GM12878 (cell line): Measurements from ENCODE around the gene USP31. TPM values are rescaled to one million over a fixed set of nuclear protein-coding genes. Genes with fewer than 3 reads are reported as not detected.

Experiments
- ATAC-seq: fragments of 200-7000 bp; cut with Tn5 transposase; 3 replicates; pipeline ENCODE4 v1.9.1; 2020; ENCODE audit warnings: mild to moderate bottlenecking, moderate library complexity
- BruUV-seq: library from RNA; stranded (reverse); fragments of 400-500 nt; replicated peaks from 2 replicates; lab custom pipeline; 2021; lab: Mats Ljungman, UMichigan
- CTCF ChIA-PET: fragments of 300-600 bp; sonication (Branson Sonifier 250); formaldehyde crosslinking; extraction: SDS; loops from one replicate; lab custom pipeline; 2021; ENCODE audit warnings: inconsistent platforms; lab: Yijun Ruan, JAX
- POLR2A ChIA-PET: fragments of 350-600 bp; formaldehyde crosslinking; extraction: SDS; loops from one replicate; lab custom pipeline; 2021; ENCODE audit warnings: inconsistent platforms; lab: Charles Lee
- RAD21 ChIA-PET: fragments of 300-600 bp; sonication (Branson Sonifier 250); formaldehyde crosslinking; loops from one replicate; lab custom pipeline; 2023; ENCODE audit warnings: antibody characterized with exemption; ENCODE audit not compliant: unreplicated experiment; lab: Charles Lee
- SMC1A ChIA-PET: fragments of 300-600 bp; sonication (Branson Sonifier 250); formaldehyde crosslinking; loops from one replicate; lab custom pipeline; 2023; ENCODE audit not compliant: unreplicated experiment, uncharacterized antibody; lab: Charles Lee
- DNase-seq: peaks from one replicate; pipeline ENCODE4 v3.0.0-alpha.2; 2011; ENCODE audit warnings: low read depth, low spot score
- FAIRE-seq: peaks from 3 replicates; lab custom pipeline; 2011; peaks lifted over from hg19 to GRCh38; lab: Jason Lieb, UNC
- H2AFZ ChIP-seq: 2 replicates; pipeline ENCODE4 v1.6.0; 2011; ENCODE audit warnings: low read depth, low read length, control low read depth; ENCODE audit not compliant: control insufficient read depth
- H3K27ac ChIP-seq: 2 replicates; pipeline ENCODE4 v1.5.1; 2011; ENCODE audit warnings: control low read depth; ENCODE audit not compliant: control insufficient read depth, insufficient read depth
- H3K27me3 ChIP-seq, 2 experiments: replicated peaks in 1 of 2; 2 replicates each; pipeline versions ENCODE4 v1.6.0 to v1.6.1; 2011; ENCODE audit warnings: low read length in 1 of 2; ENCODE audit not compliant: control insufficient read depth in 2 of 2, insufficient read depth in 2 of 2
- H3K36me3 ChIP-seq, 2 experiments: 2 replicates each; pipeline ENCODE4 v1.5.1; 2011; ENCODE audit warnings: low read length in 1 of 2; ENCODE audit not compliant: control insufficient read depth in 2 of 2, insufficient read depth in 2 of 2
- H3K4me1 ChIP-seq: 2 replicates; pipeline ENCODE4 v1.6.1; 2011; ENCODE audit warnings: mild to moderate bottlenecking, low read length, moderate library complexity, mixed read lengths; ENCODE audit not compliant: control insufficient read depth, insufficient read depth
- H3K4me2 ChIP-seq: 2 replicates; pipeline ENCODE4 v1.6.0; 2011; ENCODE audit warnings: control low read depth; ENCODE audit not compliant: control insufficient read depth, insufficient read depth
- H3K4me3 ChIP-seq: fragments of 200-600 bp; sonication (generic); 2 replicates; pipeline ENCODE4 v1.5.1; 2016
- H3K79me2 ChIP-seq: 2 replicates; pipeline ENCODE4 v1.6.0; 2011; ENCODE audit warnings: low read length; ENCODE audit not compliant: control insufficient read depth, insufficient read depth
- H3K9ac ChIP-seq: 2 replicates; pipeline ENCODE4 v1.8.0; 2011; ENCODE audit warnings: low read length, control low read depth, mixed read lengths; ENCODE audit not compliant: control insufficient read depth, insufficient read depth
- H3K9me3 ChIP-seq: replicated peaks from 3 replicates; pipeline ENCODE4 v1.5.1; 2011; ENCODE audit warnings: mild to moderate bottlenecking, low read length; ENCODE audit not compliant: control insufficient read depth, insufficient read depth
- H4K20me1 ChIP-seq: 2 replicates; pipeline ENCODE4 v1.6.0; 2011; ENCODE audit not compliant: control insufficient read depth, insufficient read depth
- BCLAF1 ChIP-seq: fragments of 450-650 bp; IDR thresholded peaks from 2 replicates; pipeline ENCODE4 v1.6.1; 2017; ENCODE audit warnings: antibody characterized with exemption, mild to moderate bottlenecking, moderate library complexity
- CEBPB ChIP-seq, 2 experiments: fragments of 150-350 bp in 1 of 2; IDR thresholded peaks; 2 replicates each; pipeline ENCODE4 v1.6.1; 2012 to 2014; ENCODE audit warnings: low read depth in 2 of 2, low read length in 2 of 2, borderline replicate concordance in 1 of 2, inconsistent platforms in 1 of 2
- EP300 ChIP-seq, 2 experiments: fragments of 150-350 bp in 1 of 2; IDR thresholded peaks; 2 replicates each; pipeline ENCODE4 v1.6.1; 2011 to 2012; ENCODE audit warnings: low read depth in 2 of 2, low read length in 2 of 2, borderline replicate concordance in 1 of 2, improper control_type of control experiment in 1 of 2, inconsistent platforms in 1 of 2; ENCODE audit not compliant: control insufficient read depth in 1 of 2
- EZH2 ChIP-seq: IDR thresholded peaks from 2 replicates; pipeline ENCODE4 v1.6.1; 2012; ENCODE audit warnings: low read depth, mild to moderate bottlenecking, control low read depth, inconsistent platforms, low read length, borderline replicate concordance; ENCODE audit not compliant: control insufficient read depth
- RCOR1 ChIP-seq: conservative IDR thresholded peaks from 2 replicates; pipeline ENCODE4 v1.6.1; 2012; ENCODE audit warnings: low read depth, low read length, improper control_type of control experiment
- REST ChIP-seq: IDR thresholded peaks from 2 replicates; pipeline ENCODE4 v1.6.1; 2012; ENCODE audit warnings: mild to moderate bottlenecking, low read depth, low read length
- SMAD1 ChIP-seq: fragments of 450-650 bp; IDR thresholded peaks from 2 replicates; pipeline ENCODE4 v1.6.1; 2018; ENCODE audit warnings: mild to moderate bottlenecking, low read depth; ENCODE audit not compliant: partially characterized antibody
- SREBF2 ChIP-seq: IDR thresholded peaks from 2 replicates; pipeline ENCODE4 v1.6.1; 2012; ENCODE audit warnings: mild to moderate bottlenecking, low read length
- WGBS: methylation state at CpG from one replicate; pipeline ENCODE4 v1.1.6; 2016; ENCODE audit warnings: low lambda C conversion rate; ENCODE audit not compliant: insufficient replicate concordance, insufficient coverage; ENCODE audit errors: missing lambda C conversion rate; 5-methylcytosine and 5-hydroxymethylcytosine counted together
- in situ Hi-C: fragments of 300-500 bp; cut with MboI; formaldehyde crosslinking; loops from 9 replicates; pipeline ENCODE4 v1.14.3; 2018; ENCODE audit warnings: mixed read lengths
- intact Hi-C: fragments of 100-400 bp; cut with micrococcal nuclease; formaldehyde crosslinking; loops from one replicate; pipeline ENCODE4 v1.14.2; 2022; ENCODE audit not compliant: unreplicated experiment
- polyA plus RNA-seq, 11 experiments: library from polyadenylated mRNA; depleted of rRNA in 4 of 11; unstranded in 6 of 11; stranded (reverse) in 5 of 11; fragments of >200 nt; fragmentation: Nextera tagmentation in 4 of 11; fragmentation: Illumina TruSeq in 1 of 11; extraction: Ambion mirVana in 4 of 11; extraction: Trizol in 1 of 11; gene quantifications; 1 replicate in 1 of 11; 2 replicates in 10 of 11; pipeline versions ENCODE4 v1.2.1 to v1.2.3, GENCODE V29; 2011 to 2016; ENCODE audit warnings: inconsistent platforms in 2 of 11, missing spikeins in 2 of 11, low read depth in 1 of 11
- total RNA-seq, 4 experiments: library from RNA; depleted of rRNA in 3 of 4; stranded (reverse); fragments of >200 nt in 3 of 4; fragmentation: Illumina TruSeq in 1 of 4; extraction: Trizol in 1 of 4; gene quantifications; 2 replicates each; pipeline versions ENCODE4 v1.2.1 to v1.2.3, GENCODE V29; 2013 to 2021

Gene USP31
- total and polyA plus RNA-seq, 10 of the 15 experiments (the other 5 are each of a cell fraction or from before 2014, with no cell fraction given): 0.87 to 6.5 (median 3.2) TPM

GRCh38 chr16:23131931-23132621 lies 17.2 kb downstream of the USP31 start:
- H2AFZ ChIP-seq: no peak overlapping the region
- H3K4me1 ChIP-seq: no peaks in the 10 kb centered on the region
- 85% methylated on average over 7 of the region's 7 CpGs for WGBS
- BruUV-seq: no TSS peak
- in situ Hi-C loops (no loop called here), intact Hi-C loops (no loop called here)
- ChIA-PET CTCF (interaction anchor here (0.5 to 1.0 kb wide), 2 partner anchors 30 to 325 kb away, joined by 3 read pairs; no protein-coding TSS in a partner anchor), RAD21 (no interaction called here), POLR2A (no interaction called here), SMC1A (interaction anchor here (0.8 to 3.0 kb wide), 5 partner anchors 10 to 307 kb away, joined by 3 to 13 read pairs (median 4); no protein-coding TSS in a partner anchor)
- DNase-seq (no peak), ATAC-seq (no peak), FAIRE-seq (no peak)
- no peaks in the 10 kb centered on the region for H3K36me3 ChIP-seq
- no peak overlapping the region for H3K9ac ChIP-seq
- TF ChIP-seq RCOR1 (no peak), CEBPB (IDR thresholded peaks at IDR 0.05; ENCODE audit: borderline replicate concordance in 1 of 2, low read depth in 2 of 2, low read length in 2 of 2) (no peak), EZH2 (no peak), BCLAF1 (no peak), EP300 (IDR thresholded peaks at IDR 0.05; ENCODE audit: borderline replicate concordance in 1 of 2, control insufficient read depth in 1 of 2, low read depth in 2 of 2, low read length in 2 of 2) (no peak), SMAD1 (no peak), REST (no peak), SREBF2 (no peak)
- no peaks in the 10 kb centered on the region for H3K27me3 ChIP-seq
- peaks cover 2% of the 10 kb centered on the region; the same call in 2 of the 3 replicates for H3K9me3 ChIP-seq
- no peak overlapping the region for H3K27ac ChIP-seq
- H3K79me2 ChIP-seq: peaks cover 1% of the 10 kb centered on the region; the same call in 1 of the 2 replicates
- H3K4me3 ChIP-seq: no peak overlapping the region
- H3K4me2 ChIP-seq: no peak overlapping the region
- no peaks in the 10 kb centered on the region for H4K20me1 ChIP-seq
